ENCODE measurements around the gene SHISA5. TPM values are rescaled to one million over a fixed set of nuclear protein-coding genes. Genes with fewer than 3 reads are reported as not detected.

The SHISA5 gene
- total and polyA plus RNA-seq, 2 experiments from 2014 or later, result 146 to 166 TPM

- no peak for TF ChIP-seq ZNF462 (CRISPR knock-in tag; IDR thresholded peaks at IDR 0.05)
- TF ChIP-seq CTCF (conservative IDR thresholded peaks at IDR 0.05; ENCODE audit: low read depth in 2 of 2), result no peak
- TF ChIP-seq EZH2phosphoT487 (IDR thresholded peaks at IDR 0.05; ENCODE audit: unreplicated experiment), result no peak
- no peak for TF ChIP-seq JUNB (IDR thresholded peaks at IDR 0.05; ENCODE audit: unreplicated experiment)
- no peak for TF ChIP-seq STAT1 (IDR thresholded peaks at IDR 0.05; ENCODE audit: unreplicated experiment)
Measured at GRCh38 chr3:48502728-48503168, 1.2 kb downstream of the SHISA5 start (continued).

DNA sequence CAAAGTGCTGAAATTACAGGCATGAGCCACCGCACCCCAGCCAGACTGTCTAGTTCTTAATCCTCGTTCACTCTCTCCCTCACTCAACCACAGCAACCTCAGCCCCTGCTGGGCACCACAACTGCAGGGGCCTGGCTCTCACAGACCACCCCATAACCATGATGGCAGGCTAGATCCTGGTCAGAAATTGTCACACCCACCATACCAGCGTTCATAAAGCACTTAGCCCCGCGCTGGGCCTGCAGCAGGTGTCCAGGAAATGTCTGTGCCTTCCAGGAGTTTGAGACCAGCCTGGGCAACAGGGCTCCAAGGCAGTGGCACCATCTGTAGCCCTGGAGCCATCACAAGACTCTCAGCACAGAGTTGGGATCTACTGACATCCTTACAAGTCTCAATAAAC, 1.9 kb downstream of the SHISA5 start:
- H3K36me3 Mint-ChIP-seq (ENCODE audit: low read depth), result peaks cover 28% of the 10 kb centered on the region
- H3K36me3 ChIP-seq (ENCODE audit: insufficient read depth), result peaks cover 7% of the 10 kb centered on the region; the same call in 1 of the 2 replicates
- H2AFZ ChIP-seq, result no peak overlapping the region
- no peaks in the 10 kb centered on the region for H3K9me2 ChIP-seq (ENCODE audit: insufficient read depth)
- H3K4me1 Mint-ChIP-seq, result peaks cover 24% of the 10 kb centered on the region
- no peaks in the 10 kb centered on the region for H4K20me1 ChIP-seq (replicated peaks; ENCODE audit: insufficient read depth)
- no peak for TF ChIP-seq CTCF (conservative IDR thresholded peaks at IDR 0.05; ENCODE audit: low read depth in 2 of 2)
- no peak overlapping the region for H3K4me3 Mint-ChIP-seq
- H3K79me2 ChIP-seq (replicated peaks; ENCODE audit: insufficient read depth), result peaks cover 5% of the 10 kb centered on the region; the same call in 1 of the 2 replicates
- H3K4me2 ChIP-seq, result no peak overlapping the region
- H3K27ac Mint-ChIP-seq, result no peak overlapping the region
- no peak overlapping the region for H3K27ac ChIP-seq (ENCODE audit: low read depth)
- ATAC-seq, result no peak
- peaks cover 7% of the 10 kb centered on the region; the same call in 2 of the 3 replicates for H3K9me3 Mint-ChIP-seq
- peaks cover 21% of the 10 kb centered on the region for H3K27me3 Mint-ChIP-seq (ENCODE audit: insufficient read depth, low read depth, poor library complexity)
- H3K4me1 ChIP-seq (ENCODE audit: insufficient read depth), result peaks cover 18% of the 10 kb centered on the region
- DNase-seq (ENCODE audit: low spot score), result no peak
- no peaks in the 10 kb centered on the region for H3F3A ChIP-seq (replicated peaks; ENCODE audit: low read depth)
- no peak overlapping the region for H3K4me3 ChIP-seq
- no peaks in the 10 kb centered on the region for H3K27me3 ChIP-seq (ENCODE audit: insufficient read depth)

All from GM23338 (cell line).